BJ (cell line): ENCODE data around the gene NPAS2. TPM values are rescaled to one million over a fixed set of nuclear protein-coding genes. Genes with fewer than 3 reads are reported as not detected.

Experiments used
- CTCF ChIA-PET: fragments of 350-600 bp; formaldehyde crosslinking; extraction: SDS; loops from one replicate; lab custom pipeline; 2021; ENCODE audit warnings: antibody characterized with exemption, inconsistent platforms; lab: Yijun Ruan, JAX
- POLR2A ChIA-PET: fragments of 300-600 bp; sonication (Branson Sonifier 250); formaldehyde crosslinking; extraction: SDS; loops from one replicate; lab custom pipeline; 2021; ENCODE audit warnings: antibody characterized with exemption; lab: Charles Lee
- DNase-seq: peaks from one replicate; pipeline ENCODE4 v3.0.0-alpha.2; 2011; ENCODE audit warnings: low read depth
- H3K27me3 ChIP-seq: 2 replicates; pipeline ENCODE4 v1.6.0; 2011; ENCODE audit warnings: low read length; ENCODE audit not compliant: control insufficient read depth, insufficient read depth
- H3K36me3 ChIP-seq: 2 replicates; pipeline ENCODE4 v1.5.1; 2011; ENCODE audit warnings: low read length; ENCODE audit not compliant: control insufficient read depth, insufficient read depth
- H3K4me3 ChIP-seq: 2 replicates; pipeline ENCODE4 v1.5.1; 2011; ENCODE audit warnings: low read depth, mild to moderate bottlenecking, control low read depth, low read length
- CTCF ChIP-seq: IDR thresholded peaks from 2 replicates; pipeline ENCODE4 v1.5.1; 2011; ENCODE audit warnings: low read depth, mild to moderate bottlenecking, control low read depth, inconsistent platforms, low read length, moderate library complexity; ENCODE audit not compliant: insufficient read depth
- polyA plus RNA-seq: library from polyadenylated mRNA; depleted of rRNA; stranded (reverse); fragments of >200 nt; gene quantifications from 2 replicates; pipeline ENCODE4 v1.2.3, GENCODE V29; 2011

NPAS2 gene
- polyA plus RNA-seq, 1 experiment = 13.1 TPM

- ChIA-PET CTCF (interaction anchor here (0.6 kb wide), 1 partner anchor 322 kb away, joined by 3 read pairs; no protein-coding TSS in a partner anchor), POLR2A (no interaction called here)
- H3K4me3 ChIP-seq = no peak overlapping the region
- no peaks in the 10 kb centered on the region for H3K27me3 ChIP-seq
- H3K36me3 ChIP-seq = peaks cover 3% of the 10 kb centered on the region; the same call in 1 of the 2 replicates
- DNase-seq = no peak
- TF ChIP-seq CTCF = no peak
Measured at GRCh38 chr2:100879296-100879695, 59.4 kb downstream of the NPAS2 start.

- POLR2A ChIA-PET = no interaction called here
- Histone ChIP-seq H3K4me3 (no peak overlapping the region), H3K36me3 (peaks cover 3% of the 10 kb centered on the region; the same call in 1 of the 2 replicates), H3K27me3 (no peaks in the 10 kb centered on the region)
- no peak for DNase-seq
- CTCF ChIA-PET = interaction anchor here (0.9 kb wide), 1 partner anchor 8 kb away, joined by 3 read pairs; no protein-coding TSS in a partner anchor
- no peak for TF ChIP-seq CTCF
Measured at GRCh38 chr2:100880036-100880435, 60.1 kb downstream of the NPAS2 start.

DNA sequence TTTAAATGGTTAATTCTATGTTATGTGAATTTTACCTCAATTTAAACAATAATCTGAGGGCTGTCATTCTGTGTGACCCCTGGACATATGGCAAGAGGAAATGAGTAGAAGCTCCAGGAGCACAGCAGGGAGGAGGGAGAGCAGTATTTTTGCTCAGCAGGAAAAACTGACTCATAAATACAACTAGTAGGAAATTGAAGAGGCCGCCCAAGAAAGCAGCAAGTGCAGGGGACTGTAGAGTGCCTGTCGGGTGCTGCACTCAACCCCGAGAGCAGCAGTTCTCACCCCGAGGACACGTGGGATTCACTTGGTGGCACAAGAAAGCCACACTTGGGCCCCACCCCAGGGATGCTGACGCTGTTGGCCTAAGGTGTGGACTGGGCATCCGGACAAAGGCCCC, 60.8 kb downstream of the NPAS2 start:
- DNase-seq = no peak
- H3K4me3 ChIP-seq = no peak overlapping the region
- no peaks in the 10 kb centered on the region for H3K27me3 ChIP-seq
- ChIA-PET CTCF (interaction anchor here (0.9 kb wide), 1 partner anchor 9 kb away, joined by 3 read pairs; no protein-coding TSS in a partner anchor), POLR2A (no interaction called here)
- peaks cover 3% of the 10 kb centered on the region; the same call in 1 of the 2 replicates for H3K36me3 ChIP-seq
- TF ChIP-seq CTCF = no peak

DNA sequence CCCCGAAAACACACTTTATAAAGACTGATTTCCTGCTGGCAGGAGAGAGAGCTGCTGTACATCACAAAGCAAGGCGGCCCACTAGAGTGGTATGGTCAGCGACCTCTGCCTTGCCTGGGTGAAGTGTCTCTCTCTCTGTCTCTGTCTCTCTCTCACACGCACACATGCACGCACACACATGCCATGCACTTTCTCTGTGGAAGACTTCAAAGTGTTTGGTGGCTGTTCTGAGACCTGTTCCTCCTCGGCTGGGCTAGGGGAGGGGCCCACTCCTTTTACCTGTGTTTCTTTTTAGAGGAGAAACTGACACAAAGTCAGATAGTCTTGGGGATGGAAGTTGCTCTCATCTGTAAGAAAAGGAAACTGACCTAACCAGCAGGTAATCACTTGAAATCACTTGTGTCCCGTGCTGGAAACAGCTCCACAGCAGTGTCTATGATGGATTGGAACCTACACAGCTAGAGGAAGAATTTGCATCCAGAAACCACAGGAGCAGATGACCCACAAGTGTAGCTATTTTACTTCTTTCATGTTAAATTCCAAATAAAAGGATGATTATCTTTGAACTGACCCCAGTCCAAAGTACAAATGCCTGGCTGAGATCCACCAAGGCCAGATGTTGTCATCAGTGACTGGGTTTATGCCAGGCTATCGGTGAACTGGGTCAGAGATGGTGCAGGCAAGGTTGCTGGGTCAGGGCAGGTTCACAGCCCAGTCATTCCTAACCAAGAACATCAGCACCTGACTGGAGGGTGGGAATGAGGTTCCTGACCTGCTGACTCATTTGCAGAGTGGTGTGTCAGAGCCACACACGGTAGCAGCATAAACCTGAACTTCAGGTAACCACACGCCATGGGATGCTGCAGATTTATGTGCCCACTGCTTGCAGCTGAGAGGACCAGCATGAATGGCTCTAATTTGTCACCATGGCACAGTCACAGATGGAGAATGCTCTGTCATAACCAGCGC, 63.0 kb downstream of the NPAS2 start:
- no peak for TF ChIP-seq CTCF
- Histone ChIP-seq H3K27me3 (no peaks in the 10 kb centered on the region), H3K4me3 (no peak overlapping the region), H3K36me3 (peaks cover 3% of the 10 kb centered on the region; the same call in 1 of the 2 replicates)
- CTCF ChIA-PET = no interaction called here
- POLR2A ChIA-PET = no interaction called here
- DNase-seq = no peak

GRCh38 chr2:100884145-100884621, 64.2 kb downstream of the NPAS2 start:
- ChIA-PET POLR2A (no interaction called here), CTCF (no interaction called here)
- no peak for DNase-seq
- Histone ChIP-seq H3K27me3 (no peaks in the 10 kb centered on the region), H3K36me3 (peaks cover 3% of the 10 kb centered on the region; the same call in 1 of the 2 replicates), H3K4me3 (no peak overlapping the region)
- TF ChIP-seq CTCF = no peak
